Measurements from ENCODE around the gene USP44.
"Not testable (repeated sequence)": the region's sequence is repeated elsewhere in the genome, so short reads cannot be mapped to it uniquely, and the experiment has no call there.

Gene USP44

GRCh38 chr12:95573951-95574576 is 22.8 kb upstream of the USP44 start:
- POLR2A ChIA-PET, result no interaction called here
- no peak overlapping the region for H3K4me3 ChIP-seq (ENCODE audit: low read depth, low read length)
- CTCF ChIA-PET, result interaction anchor here (0.8 to 15.1 kb wide), 28 partner anchors 9 to 1028 kb away, joined by 3 to 356 read pairs (median 5); no protein-coding TSS in a partner anchor
- DNase-seq (ENCODE audit: low read depth, low spot score), result no peak
- no peak for TF ChIP-seq CTCF (IDR thresholded peaks at IDR 0.05; ENCODE audit: insufficient read depth, low read length, missing control alignments)

GRCh38 chr12:95571369-95571768 is 20.1 kb upstream of the USP44 start:
- DNase-seq (ENCODE audit: low read depth, low spot score), result no peak
- no peak overlapping the region for H3K4me3 ChIP-seq (ENCODE audit: low read depth, low read length)
- POLR2A ChIA-PET, result no interaction called here
- no peak for TF ChIP-seq CTCF (IDR thresholded peaks at IDR 0.05; ENCODE audit: insufficient read depth, low read length, missing control alignments)
- CTCF ChIA-PET, result interaction anchor here (0.9 to 15.1 kb wide), 6 partner anchors 8 to 278 kb away, joined by 3 to 356 read pairs (median 5); no protein-coding TSS in a partner anchor

GRCh38 chr12:95568045-95568444 is 16.8 kb upstream of the USP44 start:
- CTCF ChIA-PET; POLR2A ChIA-PET; H3K4me3 ChIP-seq (ENCODE audit: low read depth, low read length); DNase-seq (ENCODE audit: low read depth, low spot score): not testable (repeated sequence)

- DNase-seq (ENCODE audit: low read depth, low spot score), result no peak
- H3K4me3 ChIP-seq (ENCODE audit: low read depth, low read length), result no peak overlapping the region
- CTCF ChIA-PET, result interaction anchor here (1.5 kb wide), 1 partner anchor 17 kb away, joined by 8 read pairs; no protein-coding TSS in a partner anchor
Measured at GRCh38 chr12:95557625-95558024, 6.3 kb upstream of the USP44 start.

GRCh38 chr12:95554532-95555071 is 3.3 kb upstream of the USP44 start:
- no peak for DNase-seq (ENCODE audit: low read depth, low spot score)
- no peak for TF ChIP-seq CTCF (IDR thresholded peaks at IDR 0.05; ENCODE audit: insufficient read depth, low read length, missing control alignments)
- no peak overlapping the region for H3K4me3 ChIP-seq (ENCODE audit: low read depth, low read length)
- CTCF ChIA-PET, result interaction anchor here (0.9 to 3.3 kb wide), 3 partner anchors 11 to 20 kb away, joined by 3 to 22 read pairs (median 3); no protein-coding TSS in a partner anchor
- POLR2A ChIA-PET, result no interaction called here

More at GRCh38 chr12:95557625-95558024, 6.3 kb upstream of the USP44 start:
- POLR2A ChIA-PET, result no interaction called here
- TF ChIP-seq CTCF (IDR thresholded peaks at IDR 0.05; ENCODE audit: insufficient read depth, low read length, missing control alignments), result no peak

- POLR2A ChIA-PET, result no interaction called here
- CTCF ChIA-PET, result interaction anchor here (3.3 kb wide), 1 partner anchor 21 kb away, joined by 22 read pairs; no protein-coding TSS in a partner anchor
- TF ChIP-seq CTCF (IDR thresholded peaks at IDR 0.05; ENCODE audit: insufficient read depth, low read length, missing control alignments), result no peak
- no peak overlapping the region for H3K4me3 ChIP-seq (ENCODE audit: low read depth, low read length)
- DNase-seq (ENCODE audit: low read depth, low spot score), result no peak
Measured at GRCh38 chr12:95553197-95553943, 2.1 kb upstream of the USP44 start.

Data from AG04449 (cell line).